ENCODE measurements around the gene SCUBE1.

SCUBE1 gene

GRCh38 chr22:43232445-43232844, 110.7 kb downstream of the SCUBE1 start:
- no peak for ATAC-seq
- TF ChIP-seq PATZ1 (CRISPR knock-in tag; IDR thresholded peaks at IDR 0.05; ENCODE audit: borderline replicate concordance) (no peak), ARNTL (CRISPR knock-in tag; IDR thresholded peaks at IDR 0.05; ENCODE audit: borderline replicate concordance, low read depth) (no peak), SNAI2 (CRISPR knock-in tag; IDR thresholded peaks at IDR 0.05) (no peak), PPARA (CRISPR knock-in tag; IDR thresholded peaks at IDR 0.05; ENCODE audit: borderline replicate concordance) (no peak), CSDC2 (CRISPR knock-in tag; IDR thresholded peaks at IDR 0.05) (no peak), ISL1 (CRISPR knock-in tag; IDR thresholded peaks at IDR 0.05) (no peak), POU6F1 (CRISPR knock-in tag; IDR thresholded peaks at IDR 0.05; ENCODE audit: borderline replicate concordance, low read depth) (no peak), CSRNP3 (CRISPR knock-in tag; IDR thresholded peaks at IDR 0.05) (no peak), BACH2 (CRISPR knock-in tag; IDR thresholded peaks at IDR 0.05; ENCODE audit: borderline replicate concordance) (no peak), ZC3H10 (CRISPR knock-in tag; IDR thresholded peaks at IDR 0.05) (no peak), ZNF565 (CRISPR knock-in tag; conservative IDR thresholded peaks at IDR 0.05; ENCODE audit: low read depth) (no peak), GLIS3 (CRISPR knock-in tag; IDR thresholded peaks at IDR 0.05) (no peak), TCF4 (CRISPR knock-in tag; IDR thresholded peaks at IDR 0.05; ENCODE audit: borderline replicate concordance) (no peak), OSR1 (CRISPR knock-in tag; IDR thresholded peaks at IDR 0.05) (no peak), ESRRG (CRISPR knock-in tag; IDR thresholded peaks at IDR 0.05) (no peak), ZFP30 (CRISPR knock-in tag; IDR thresholded peaks at IDR 0.05) (no peak), ZFP3 (CRISPR knock-in tag; IDR thresholded peaks at IDR 0.05) (no peak), TSHZ2 (CRISPR knock-in tag; IDR thresholded peaks at IDR 0.05) (no peak), ZNF70 (CRISPR knock-in tag; IDR thresholded peaks at IDR 0.05) (no peak)

GRCh38 chr22:43231724-43232034, 111.5 kb downstream of the SCUBE1 start:
- TF ChIP-seq PATZ1 (CRISPR knock-in tag; IDR thresholded peaks at IDR 0.05; ENCODE audit: borderline replicate concordance) (no peak), ZFP30 (CRISPR knock-in tag; IDR thresholded peaks at IDR 0.05) (no peak), SNAI2 (CRISPR knock-in tag; IDR thresholded peaks at IDR 0.05) (no peak), POU6F1 (CRISPR knock-in tag; IDR thresholded peaks at IDR 0.05; ENCODE audit: borderline replicate concordance, low read depth) (no peak), CREB5 (CRISPR knock-in tag; IDR thresholded peaks at IDR 0.05; ENCODE audit: low read depth) (no peak), OSR1 (CRISPR knock-in tag; IDR thresholded peaks at IDR 0.05) (no peak), ARNTL (CRISPR knock-in tag; IDR thresholded peaks at IDR 0.05; ENCODE audit: borderline replicate concordance, low read depth) (no peak), ESRRG (CRISPR knock-in tag; IDR thresholded peaks at IDR 0.05) (no peak), PPARA (CRISPR knock-in tag; IDR thresholded peaks at IDR 0.05; ENCODE audit: borderline replicate concordance) (no peak), TOX (CRISPR knock-in tag; IDR thresholded peaks at IDR 0.05; ENCODE audit: borderline replicate concordance) (no peak), TCF4 (CRISPR knock-in tag; IDR thresholded peaks at IDR 0.05; ENCODE audit: borderline replicate concordance) (no peak), ZNF70 (CRISPR knock-in tag; IDR thresholded peaks at IDR 0.05) (no peak), ISL1 (CRISPR knock-in tag; IDR thresholded peaks at IDR 0.05) (no peak), TSHZ2 (CRISPR knock-in tag; IDR thresholded peaks at IDR 0.05) (no peak), CSDC2 (CRISPR knock-in tag; IDR thresholded peaks at IDR 0.05) (no peak), BACH2 (CRISPR knock-in tag; IDR thresholded peaks at IDR 0.05; ENCODE audit: borderline replicate concordance) (no peak), ZC3H10 (CRISPR knock-in tag; IDR thresholded peaks at IDR 0.05) (no peak), ZNF565 (CRISPR knock-in tag; conservative IDR thresholded peaks at IDR 0.05; ENCODE audit: low read depth) (no peak)
- ATAC-seq = no peak

Data from SK-N-SH treated with all-trans-retinoic acid at 6 μM for 48 hours (cell line).